AG08396 (cell line): ENCODE measurements around the gene UCKL1.

Source experiments
- DNase-seq: peaks from one replicate; pipeline ENCODE4 v3.0.0; 2012; ENCODE audit warnings: low spot score, mixed read lengths

The UCKL1 gene

DNA sequence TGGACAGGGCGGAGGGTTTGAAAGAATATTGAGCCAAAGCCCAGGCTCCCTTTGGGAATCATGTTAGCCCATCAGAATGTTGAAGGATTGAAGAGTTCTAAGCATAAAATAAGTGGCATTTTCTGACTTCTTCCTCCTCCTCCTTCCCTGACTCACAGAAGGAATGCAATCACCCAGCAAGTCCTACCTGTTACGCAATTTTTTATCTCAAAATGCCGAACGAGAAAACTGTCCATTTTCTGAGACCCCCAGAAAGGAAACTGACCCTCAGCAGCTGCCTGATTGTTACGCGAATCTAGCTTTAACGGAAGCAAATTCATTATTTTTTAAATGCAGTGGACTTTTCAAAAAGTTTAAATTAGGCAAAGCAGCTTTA is 66.0 kb downstream of the UCKL1 start:
- DNase-seq = no peak
